Superior temporal gyrus (tissue), 1 donor: Measurements from ENCODE around the gene SRGAP1.
"Not testable (repeated sequence)": the region's sequence is repeated elsewhere in the genome, so short reads cannot be mapped to it uniquely, and the experiment has no call there.

Experiments
- DNase-seq: peaks from one replicate; pipeline ENCODE4 v3.0.0-alpha.2; 2016; ENCODE audit errors: extremely low spot score

Gene SRGAP1

GRCh38 chr12:64122154-64122553, 277.7 kb downstream of the SRGAP1 start:
- no peak for DNase-seq

- no peak for DNase-seq
Observed at GRCh38 chr12:64122995-64123394, 278.5 kb downstream of the SRGAP1 start.

- DNase-seq: no peak
Observed at GRCh38 chr12:64123448-64123847, 278.9 kb downstream of the SRGAP1 start.

DNA sequence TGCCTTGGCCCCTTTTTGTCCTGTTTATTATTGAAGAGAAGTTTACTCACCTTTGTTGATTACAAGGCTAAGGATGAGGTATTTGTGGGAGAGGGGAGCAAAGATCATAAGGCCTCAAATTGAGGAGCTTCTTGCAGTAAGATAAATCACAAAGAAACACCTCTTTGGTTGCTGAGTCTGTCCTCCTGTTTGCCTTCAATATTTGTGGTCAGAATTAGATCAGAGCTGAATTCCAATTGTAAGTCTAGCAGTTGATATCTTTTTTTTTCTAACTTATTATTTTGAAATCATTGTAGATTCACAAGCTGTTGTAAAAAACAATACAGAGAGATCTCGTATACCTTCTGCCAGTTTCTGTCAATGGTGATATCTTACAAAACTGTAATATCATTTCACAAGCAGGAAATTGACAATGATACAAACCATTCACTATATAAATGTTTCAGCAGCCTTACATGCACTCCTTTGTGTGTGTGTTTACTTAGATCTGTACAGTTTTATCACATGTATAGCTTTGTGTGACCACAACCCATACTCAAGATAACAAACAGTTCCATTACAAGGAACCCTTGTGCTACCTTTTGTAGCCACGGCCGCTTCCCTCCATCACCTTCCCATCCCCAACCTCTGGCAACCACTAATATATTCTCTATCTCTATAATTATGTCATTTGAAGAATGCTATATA, 280.2 kb downstream of the SRGAP1 start:
- no peak for DNase-seq

DNA sequence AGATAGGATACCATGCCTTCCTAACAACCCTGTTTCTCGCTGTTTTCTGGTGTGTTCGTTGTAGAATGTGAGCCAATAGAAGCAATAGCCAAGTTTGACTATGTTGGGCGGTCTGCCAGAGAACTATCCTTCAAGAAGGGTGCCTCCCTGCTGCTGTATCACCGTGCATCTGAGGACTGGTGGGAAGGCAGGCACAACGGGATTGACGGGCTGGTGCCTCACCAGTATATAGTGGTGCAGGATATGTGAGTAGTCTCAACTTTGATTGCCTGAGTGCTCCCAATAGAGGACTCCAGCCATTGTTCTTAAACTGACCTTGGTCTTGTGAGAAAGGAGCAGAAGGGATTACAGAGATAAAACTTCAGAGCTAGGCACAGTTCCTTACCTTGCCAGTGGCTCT, 281.4 kb downstream of the SRGAP1 start:
- DNase-seq: no peak

DNA sequence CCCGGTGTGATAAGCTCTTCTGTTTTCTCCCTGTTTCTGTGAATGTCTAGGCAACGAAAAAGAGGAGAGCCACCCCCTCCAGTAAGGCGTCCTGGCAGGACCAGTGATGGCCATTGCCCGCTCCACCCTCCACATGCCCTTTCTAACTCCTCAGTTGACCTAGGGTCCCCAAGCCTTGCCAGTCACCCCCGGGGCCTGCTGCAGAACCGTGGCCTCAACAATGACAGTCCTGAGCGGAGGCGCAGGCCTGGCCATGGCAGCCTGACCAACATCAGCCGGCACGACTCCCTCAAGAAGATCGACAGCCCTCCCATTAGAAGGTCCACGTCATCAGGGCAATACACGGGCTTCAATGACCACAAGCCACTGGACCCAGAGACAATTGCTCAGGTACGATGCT, 283.3 kb downstream of the SRGAP1 start:
- no peak for DNase-seq

GRCh38 chr12:64128366-64128765, 283.9 kb downstream of the SRGAP1 start:
- no peak for DNase-seq

DNA sequence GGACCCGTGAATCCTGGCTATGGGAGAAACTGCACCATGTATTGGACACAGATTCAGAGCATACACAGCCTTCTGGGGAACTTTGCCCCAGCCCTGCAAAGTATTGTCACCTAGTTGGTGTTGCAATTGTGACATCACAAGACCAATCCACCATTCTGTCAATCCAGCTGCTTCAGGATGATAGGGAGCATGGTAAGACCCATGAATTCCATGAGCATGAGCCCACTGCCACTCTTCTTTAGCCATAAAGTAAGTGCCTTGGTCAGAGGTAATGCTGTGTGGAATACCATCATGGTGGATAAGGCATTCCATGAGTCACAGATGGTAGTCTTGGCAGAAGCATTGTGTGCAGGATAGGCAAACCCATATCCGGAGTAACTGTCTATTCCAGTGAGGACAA, 286.0 kb downstream of the SRGAP1 start:
- not testable (repeated sequence) for DNase-seq

- DNase-seq: not testable (repeated sequence)
Observed at GRCh38 chr12:64131456-64131855, 287.0 kb downstream of the SRGAP1 start.

- not testable (repeated sequence) for DNase-seq
Observed at GRCh38 chr12:64132672-64133071, 288.2 kb downstream of the SRGAP1 start.

GRCh38 chr12:64137117-64137516, 292.6 kb downstream of the SRGAP1 start:
- DNase-seq: no peak

- no peak for DNase-seq
Observed at GRCh38 chr12:64139021-64139420, 294.5 kb downstream of the SRGAP1 start.

DNA sequence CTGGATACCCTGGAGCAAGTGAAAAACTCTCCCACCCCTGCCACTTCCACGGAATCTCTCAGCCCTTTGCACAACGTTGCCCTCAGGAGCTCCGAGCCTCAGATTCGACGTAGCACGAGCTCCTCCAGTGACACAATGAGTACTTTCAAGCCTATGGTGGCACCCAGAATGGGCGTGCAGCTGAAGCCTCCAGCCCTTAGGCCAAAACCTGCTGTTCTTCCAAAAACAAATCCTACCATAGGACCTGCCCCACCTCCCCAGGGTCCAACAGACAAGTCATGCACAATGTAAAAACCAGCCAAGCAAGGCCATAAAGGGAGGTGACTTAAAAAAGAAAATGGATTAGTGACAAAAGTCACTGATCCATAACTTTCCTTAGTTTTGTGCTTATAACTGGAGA, 297.9 kb downstream of the SRGAP1 start:
- DNase-seq: no peak

- no peak for DNase-seq
Observed at GRCh38 chr12:64142784-64143183, 298.3 kb downstream of the SRGAP1 start.

- DNase-seq: no peak
Observed at GRCh38 chr12:64145226-64145625, 300.7 kb downstream of the SRGAP1 start.

DNA sequence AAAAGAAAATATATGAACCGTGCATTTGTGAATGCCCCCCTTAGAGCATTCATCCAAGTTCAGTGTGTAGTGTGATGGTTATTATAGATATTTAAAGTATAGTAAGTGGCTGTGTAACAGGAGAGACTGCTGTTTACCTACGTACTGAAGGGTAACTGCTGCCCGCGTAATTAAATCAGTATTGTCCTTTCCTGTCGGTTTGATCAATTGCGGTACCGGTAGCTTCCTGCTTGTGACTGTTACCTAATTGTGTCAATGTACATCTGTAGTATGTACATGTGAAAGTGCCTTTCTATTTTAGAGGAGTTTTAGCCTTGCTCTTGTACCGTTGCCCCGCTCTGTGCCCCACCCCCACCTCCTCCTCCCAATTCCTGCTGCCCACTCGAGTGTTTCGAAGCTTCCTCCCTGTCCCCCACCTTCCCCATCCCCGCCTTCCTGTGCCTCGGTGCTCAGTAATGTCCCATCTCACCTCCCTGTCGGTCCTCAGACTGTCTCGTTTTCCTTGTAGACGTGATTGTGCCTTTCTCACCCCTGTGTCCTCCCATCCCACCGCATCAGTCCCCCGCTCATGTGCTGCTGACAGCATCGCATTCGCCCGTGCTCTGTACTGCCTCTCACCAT, 302.6 kb downstream of the SRGAP1 start:
- DNase-seq: no peak

DNA sequence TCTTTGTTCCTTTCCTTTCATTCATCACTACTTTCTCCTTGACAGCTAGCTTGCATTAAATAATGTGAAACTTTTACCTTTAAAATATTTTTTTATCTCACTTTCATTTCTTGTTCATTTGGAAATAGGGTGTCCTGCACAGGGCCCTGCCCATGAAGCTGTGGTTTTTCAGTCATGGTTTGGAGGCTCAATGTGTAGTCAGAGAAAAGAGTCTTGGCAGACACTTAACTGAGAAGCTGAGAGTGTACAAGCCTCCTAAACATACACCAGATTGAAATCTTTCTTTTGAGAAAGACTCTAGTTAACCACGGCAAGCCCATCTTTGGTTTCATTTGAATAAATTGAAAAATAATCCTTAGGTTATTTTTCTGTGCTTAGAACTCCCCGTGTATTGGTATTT, 303.4 kb downstream of the SRGAP1 start:
- no peak for DNase-seq

DNA sequence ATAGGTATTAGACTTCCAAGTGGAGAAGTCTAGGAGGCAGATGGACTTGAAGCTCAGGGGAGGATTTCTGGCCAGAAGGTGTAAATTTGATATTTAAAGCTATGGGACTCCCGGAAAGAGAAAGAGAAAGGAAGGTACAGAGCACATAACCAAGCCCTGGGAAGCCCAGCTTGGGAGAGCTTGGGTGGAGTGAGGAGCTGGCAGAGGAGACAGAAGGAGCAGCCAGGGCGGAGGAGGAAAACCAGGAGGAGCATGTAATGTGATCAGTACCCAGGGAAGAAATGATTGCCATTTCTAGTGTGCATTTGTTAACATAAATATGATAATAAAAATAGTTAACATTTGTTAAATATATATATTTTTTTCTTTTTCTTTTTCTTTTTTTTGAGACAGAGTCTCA, 310.2 kb downstream of the SRGAP1 start:
- DNase-seq: no peak

DNA sequence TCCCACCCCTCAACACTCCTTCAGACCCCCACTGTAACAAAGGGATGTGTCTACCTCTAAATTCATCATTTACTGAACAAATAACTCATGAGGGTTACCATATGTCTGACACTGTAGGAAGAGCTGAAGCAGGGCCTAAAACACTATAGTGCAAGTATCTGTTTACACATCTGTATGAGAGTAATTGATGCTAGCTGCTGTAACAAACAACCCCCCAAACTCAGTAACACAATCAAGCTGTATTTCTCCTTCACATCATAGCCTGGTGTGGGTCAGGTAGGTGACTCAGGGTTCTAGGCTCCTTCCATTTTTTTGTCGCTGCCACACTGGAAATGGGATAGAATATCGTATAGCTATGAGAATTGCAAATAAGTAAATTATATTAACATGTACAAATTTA, 312.6 kb downstream of the SRGAP1 start:
- DNase-seq: no peak

DNA sequence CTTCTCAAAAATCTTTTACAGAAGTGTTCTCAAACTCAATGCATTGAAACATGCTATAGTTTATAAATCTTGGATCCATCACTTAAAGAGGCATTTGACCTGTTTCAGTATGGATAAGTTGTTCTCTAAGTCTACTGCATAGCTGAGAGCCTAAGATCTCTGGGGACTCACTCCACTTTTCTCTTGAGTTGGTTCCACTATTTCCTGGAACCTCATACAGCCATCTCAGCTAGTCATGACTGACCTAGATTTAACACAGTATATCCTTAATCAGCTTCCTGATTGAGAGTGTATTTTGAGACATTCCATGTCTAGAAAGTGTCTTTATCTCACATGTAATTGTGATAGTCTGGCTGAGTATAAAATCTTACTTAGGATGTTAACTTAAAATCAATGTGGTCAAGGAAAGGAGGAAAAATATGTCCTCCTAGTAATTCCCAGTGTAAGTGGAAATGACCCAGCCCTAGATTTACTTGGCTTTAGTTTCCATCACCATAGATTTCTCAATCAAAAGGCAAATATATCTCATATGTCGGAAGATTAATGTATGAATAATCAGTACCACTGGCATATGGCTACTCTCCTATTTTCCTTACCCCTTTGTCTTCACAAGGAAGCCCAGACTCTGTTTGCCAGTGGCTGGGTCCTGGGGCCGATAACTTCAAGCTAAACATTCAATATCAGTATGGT, 315.7 kb downstream of the SRGAP1 start:
- DNase-seq: no peak

DNA sequence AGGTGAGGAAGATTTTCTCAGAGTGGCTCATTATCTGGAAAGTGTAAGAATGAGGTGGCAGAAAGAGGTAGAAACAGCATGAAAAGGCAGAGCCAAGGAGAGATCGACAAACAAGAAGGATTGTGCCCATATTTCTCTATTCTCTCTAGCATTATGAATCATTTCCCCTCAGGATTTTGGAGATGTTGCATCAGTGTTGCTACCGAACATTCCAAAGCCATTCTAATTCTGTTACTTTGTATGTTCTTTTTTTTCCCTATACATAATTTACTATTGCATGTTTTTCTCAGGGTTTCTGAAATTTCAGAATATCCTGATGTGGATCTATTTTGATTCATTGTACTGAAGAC, 316.2 kb downstream of the SRGAP1 start:
- DNase-seq: no peak

GRCh38 chr12:64166606-64167005, 322.1 kb downstream of the SRGAP1 start:
- not testable (repeated sequence) for DNase-seq

- not testable (repeated sequence) for DNase-seq
Observed at GRCh38 chr12:64167041-64167440, 322.5 kb downstream of the SRGAP1 start.
